B cell (primary cell): Measurements from ENCODE around the gene MSI1. TPM values are rescaled to one million over a fixed set of nuclear protein-coding genes. Genes with fewer than 3 reads are reported as not detected.

Experiments
- ATAC-seq: fragments of 200-7000 bp; cut with Tn5 transposase; one replicate; pipeline ENCODE4 v1.10.0; 2021; ENCODE audit warnings: low read depth, mild to moderate bottlenecking, moderate number of reproducible peaks, moderate library complexity
- CTCF ChIA-PET: fragments of 350-600 bp; sonication (Branson Sonifier 250); formaldehyde crosslinking; loops from one replicate; lab custom pipeline; 2021; ENCODE audit warnings: antibody characterized with exemption, inconsistent platforms; lab: Charles Lee
- POLR2A ChIA-PET: fragments of 350-600 bp; sonication (Branson Sonifier 250); formaldehyde crosslinking; loops from one replicate; lab custom pipeline; 2021; ENCODE audit warnings: antibody characterized with exemption; lab: Charles Lee
- DNase-seq: peaks from one replicate; pipeline ENCODE4 v3.0.0; 2013
- H2AFZ ChIP-seq: 2 replicates; pipeline ENCODE4 v1.6.1; 2012; ENCODE audit warnings: mild to moderate bottlenecking, low read depth, low read length; ENCODE audit not compliant: insufficient read depth, poor library complexity, severe bottlenecking
- H3K27ac ChIP-seq, 2 donors: 1 replicate in 1 of 2; 2 replicates in 1 of 2; pipeline ENCODE4 v1.5.1; 2012 to 2013; ENCODE audit warnings: low read length in 2 of 2, mild to moderate bottlenecking in 2 of 2, moderate library complexity in 1 of 2
- H3K27me3 ChIP-seq, 4 experiments: fragments of 200-600 bp in 1 of 4; sonication (generic) in 1 of 4; replicated peaks in 1 of 4; 1 replicate in 2 of 4; 2 replicates in 2 of 4; pipeline versions ENCODE4 v1.6.1 to v1.7.0; 2013 to 2016; ENCODE audit warnings: low read length in 3 of 4, mild to moderate bottlenecking in 2 of 4, mixed read lengths in 1 of 4, moderate library complexity in 1 of 4; ENCODE audit not compliant: insufficient read depth in 4 of 4, control insufficient read depth in 3 of 4; ENCODE audit errors: control extremely low read depth in 1 of 4
- H3K36me3 ChIP-seq, 2 experiments: replicated peaks in 1 of 2; 1 replicate in 1 of 2; 2 replicates in 1 of 2; pipeline versions ENCODE4 v1.6.1 to v1.7.1; 2013; ENCODE audit warnings: low read length in 1 of 2; ENCODE audit not compliant: insufficient read depth in 2 of 2, control insufficient read depth in 1 of 2; ENCODE audit errors: control extremely low read depth in 1 of 2, extremely low read depth in 1 of 2
- H3K4me1 ChIP-seq, 2 donors: fragments of 200-600 bp in 1 of 2; sonication (generic) in 1 of 2; 1 replicate in 1 of 2; 2 replicates in 1 of 2; pipeline versions ENCODE4 v1.5.1 to v1.6.1; 2013 to 2017; ENCODE audit warnings: low read length in 2 of 2; ENCODE audit not compliant: control insufficient read depth in 2 of 2, insufficient read depth in 2 of 2
- H3K4me2 ChIP-seq: replicated peaks from 2 replicates; pipeline ENCODE3; 2012; ENCODE audit warnings: mild to moderate bottlenecking, low read depth, low read length; ENCODE audit not compliant: poor library complexity, severe bottlenecking
- H3K4me3 ChIP-seq, 5 experiments: fragments of 200-600 bp in 1 of 5; sonication (generic) in 1 of 5; 1 replicate in 3 of 5; 2 replicates in 2 of 5; pipeline versions ENCODE4 v1.5.1 to v1.7.0; 2011 to 2016; ENCODE audit warnings: low read length in 4 of 5, mild to moderate bottlenecking in 4 of 5, low read depth in 2 of 5, control low read depth in 1 of 5, moderate library complexity in 1 of 5; ENCODE audit not compliant: insufficient read depth in 1 of 5; ENCODE audit errors: control extremely low read depth in 1 of 5, extremely low read depth in 1 of 5
- H3K79me2 ChIP-seq: fragments of 200-600 bp; sonication (generic); one replicate; pipeline ENCODE4 v1.6.0; 2016; ENCODE audit warnings: low read length; ENCODE audit not compliant: control insufficient read depth, insufficient read depth
- H3K9ac ChIP-seq: fragments of 200-600 bp; sonication (generic); 2 replicates; pipeline ENCODE4 v1.6.1; 2017; ENCODE audit warnings: mild to moderate bottlenecking, low read length, moderate library complexity
- H3K9me3 ChIP-seq, 3 donors: one replicate each; pipeline versions ENCODE4 v1.6.1 to v1.7.1; 2013; ENCODE audit warnings: low read length in 2 of 3; ENCODE audit not compliant: control insufficient read depth in 2 of 3, insufficient read depth in 1 of 3; ENCODE audit errors: control extremely low read depth in 1 of 3
- H4K20me1 ChIP-seq: 2 replicates; pipeline ENCODE4 v1.6.0; 2012; ENCODE audit warnings: mild to moderate bottlenecking, low read length; ENCODE audit not compliant: insufficient read depth, control insufficient read depth, poor library complexity, severe bottlenecking
- H3K27ac Mint-ChIP-seq: one replicate; pipeline ENCODE4 v1.8.0; 2021; ENCODE audit warnings: mixed read lengths
- H3K27me3 Mint-ChIP-seq: one replicate; pipeline ENCODE4 v1.8.0; 2021; ENCODE audit warnings: mixed read lengths
- H3K4me1 Mint-ChIP-seq: one replicate; pipeline ENCODE4 v1.8.0; 2021; ENCODE audit warnings: mixed read lengths
- H3K4me3 Mint-ChIP-seq: one replicate; pipeline ENCODE4 v1.8.0; 2021; ENCODE audit warnings: mixed read lengths
- H3K9me3 Mint-ChIP-seq: one replicate; pipeline ENCODE4 v1.8.0; 2022; ENCODE audit warnings: mixed read lengths; ENCODE audit not compliant: insufficient read depth
- CTCF ChIP-seq: fragments of 200-600 bp; IDR thresholded peaks from one replicate; pipeline ENCODE4 v1.8.0; 2022; ENCODE audit warnings: antibody characterized with exemption, mild to moderate bottlenecking
- EZH2 ChIP-seq: IDR thresholded peaks from 2 replicates; pipeline ENCODE4 v1.6.1; 2012; ENCODE audit warnings: borderline replicate concordance, low read depth, mild to moderate bottlenecking, moderate library complexity, low read length; ENCODE audit not compliant: insufficient read depth, poor library complexity, severe bottlenecking
- WGBS: methylation state at CpG from one replicate; pipeline ENCODE4 v1.1.5; 2013; ENCODE audit warnings: missing lambda C conversion rate; ENCODE audit not compliant: insufficient coverage; 5-methylcytosine and 5-hydroxymethylcytosine counted together
- intact Hi-C: fragments of 100-400 bp; cut with micrococcal nuclease; formaldehyde crosslinking; loops from one replicate; pipeline ENCODE4 v1.10.0; 2022
- polyA plus RNA-seq: library from polyadenylated mRNA; depleted of rRNA; stranded (reverse); fragments of >200 nt; gene quantifications from 2 replicates; pipeline ENCODE4 v1.2.3, GENCODE V29; 2012
- total RNA-seq, 2 donors: library from RNA; stranded (reverse); fragments of 120-200 nt in 1 of 2; gene quantifications; 1 replicate in 1 of 2; 2 replicates in 1 of 2; pipeline versions ENCODE4 v1.2.3 to v1.2.4, GENCODE V29; 2013 to 2022

The MSI1 gene
- total and polyA plus RNA-seq, 2 donors (not counting 1 experiment from before 2014, with no cell fraction given), result not detected

- intact Hi-C loops, result no loop called here
- Histone ChIP-seq H4K20me1 (no peaks in the 10 kb centered on the region), H3K27ac (no peak overlapping the region), H3K4me2 (no peak overlapping the region), H2AFZ (no peak overlapping the region), H3K4me3 (no peak overlapping the region), H3K9ac (no peak overlapping the region), H3K27me3 (peaks cover 0 to 14% (median 0%) of the 10 kb centered on the region in 4 experiments), H3K4me1 (no peaks in the 10 kb centered on the region), H3K36me3 (no peaks in the 10 kb centered on the region), H3K9me3 (peaks cover 0 to 2% (median 0%) of the 10 kb centered on the region in 3 donors), H3K79me2 (no peaks in the 10 kb centered on the region)
- CTCF ChIA-PET, result no interaction called here
- no peaks in the 10 kb centered on the region for H3K9me3 Mint-ChIP-seq
- H3K4me3 Mint-ChIP-seq, result no peak overlapping the region
- ATAC-seq, result no peak
- no peak overlapping the region for H3K27ac Mint-ChIP-seq
- no peak for DNase-seq
- no peak for TF ChIP-seq EZH2
- no peak for TF ChIP-seq CTCF
- H3K4me1 Mint-ChIP-seq, result no peaks in the 10 kb centered on the region
- peaks cover 43% of the 10 kb centered on the region for H3K27me3 Mint-ChIP-seq
- 84% methylated on average over 27 of the region's 33 CpGs for WGBS
- POLR2A ChIA-PET, result no interaction called here
Measured at GRCh38 chr12:120397824-120398540, 29.0 kb upstream of the MSI1 start.
